CD4-positive, alpha-beta T cell treated with Interleukin-4 for 4 hours (primary cell): ENCODE results near the gene TNNT2.

ENCODE experiments used
- DNase-seq: peaks from one replicate; pipeline ENCODE4 v3.0.0-alpha.2; 2020

Gene TNNT2

DNA sequence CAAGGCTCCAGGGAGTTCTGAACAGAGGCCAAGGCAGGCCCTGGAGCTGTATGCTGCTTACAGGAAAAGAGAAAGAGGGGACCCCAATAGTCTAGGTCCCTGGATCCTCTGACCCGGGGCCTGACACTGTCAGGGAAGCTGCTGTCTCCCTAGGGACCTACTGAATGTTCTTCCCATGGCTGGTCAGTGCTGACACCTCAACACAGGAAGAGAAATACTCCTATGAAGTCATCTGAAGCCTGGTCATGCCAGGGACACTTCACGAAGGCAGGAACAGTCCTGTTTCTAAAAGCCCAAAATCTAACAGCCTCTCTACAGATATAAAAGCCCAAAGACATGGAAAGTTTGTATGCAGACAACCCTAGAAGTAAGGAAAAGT, 23.4 kb upstream of the TNNT2 start:
- no peak for DNase-seq

DNA sequence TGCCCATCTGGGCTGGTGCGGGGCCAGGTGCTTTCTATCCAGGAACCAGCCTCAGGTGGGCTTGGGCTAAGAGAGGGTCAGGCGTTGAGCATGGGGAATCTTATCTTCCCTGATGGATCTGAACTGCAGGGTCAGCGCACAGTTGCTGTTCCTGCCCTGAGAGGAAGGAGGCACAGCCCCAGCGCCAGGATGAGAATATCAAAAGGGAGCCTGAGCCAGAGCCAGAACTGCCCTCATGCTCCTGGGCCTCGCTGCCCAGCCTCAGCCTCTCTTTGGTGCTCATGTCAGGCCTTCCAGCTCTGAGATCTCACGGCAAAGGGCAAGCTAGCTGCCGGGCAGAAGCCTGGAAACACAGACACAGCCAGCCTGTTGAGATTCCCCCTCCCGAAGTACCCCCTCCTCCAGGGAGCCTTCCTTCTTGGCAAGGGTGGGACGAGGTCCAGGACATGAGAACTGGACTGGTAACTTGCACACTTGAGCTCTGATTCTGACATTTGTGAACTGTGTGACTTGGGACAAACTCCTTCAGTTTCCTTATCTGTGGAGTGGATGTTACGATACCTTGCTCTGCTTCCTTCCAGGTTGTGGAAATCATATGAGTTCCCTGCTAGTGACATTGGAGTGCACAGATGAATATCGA, 22.9 kb upstream of the TNNT2 start:
- no peak for DNase-seq

DNA sequence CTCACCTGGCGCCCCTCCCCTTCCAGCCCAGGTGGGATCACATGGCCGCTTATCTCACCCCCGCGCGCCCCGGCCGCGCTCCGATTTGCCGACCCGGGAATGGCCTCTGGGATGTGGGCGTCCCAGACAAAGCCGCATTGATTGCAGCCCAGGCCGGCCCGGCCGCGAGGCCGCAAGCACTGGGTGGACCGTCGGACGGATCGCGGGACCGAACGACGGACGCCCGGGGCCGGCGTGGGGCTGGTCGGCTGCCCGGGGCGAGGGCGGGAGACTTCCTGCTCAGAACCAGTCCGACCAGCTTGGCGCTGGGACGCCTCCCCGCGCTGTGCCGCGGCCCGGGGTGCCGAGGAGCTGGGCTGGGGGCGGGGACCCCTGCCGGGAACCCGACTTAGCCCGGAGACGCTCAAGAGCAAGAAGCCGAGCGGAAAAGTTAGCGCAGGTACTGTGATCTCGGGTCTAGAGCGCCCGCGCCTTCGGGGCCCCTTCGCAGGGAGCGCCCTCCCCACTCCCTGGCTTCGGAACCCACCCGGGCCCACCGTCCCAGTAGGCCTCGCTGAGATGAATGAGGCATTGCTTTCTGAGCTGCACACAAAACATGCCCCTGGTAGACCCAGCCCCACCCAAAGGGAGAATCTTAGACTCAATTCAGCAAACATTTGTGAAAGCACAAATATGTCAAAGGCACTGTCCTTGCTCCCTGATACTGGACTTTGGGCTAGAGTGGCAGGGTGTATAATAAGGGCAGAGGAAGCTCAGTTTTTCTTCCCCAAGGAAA, 22.1 kb upstream of the TNNT2 start:
- DNase-seq: no peak

- DNase-seq: no peak
Measured at GRCh38 chr1:201399018-201399351, 21.5 kb upstream of the TNNT2 start, which contains the start of gene LAD1. TSS of gene LAD1 (minus strand) at chr1:201399324. CDS start at chr1:201399306, 18 bp downstream.

DNA sequence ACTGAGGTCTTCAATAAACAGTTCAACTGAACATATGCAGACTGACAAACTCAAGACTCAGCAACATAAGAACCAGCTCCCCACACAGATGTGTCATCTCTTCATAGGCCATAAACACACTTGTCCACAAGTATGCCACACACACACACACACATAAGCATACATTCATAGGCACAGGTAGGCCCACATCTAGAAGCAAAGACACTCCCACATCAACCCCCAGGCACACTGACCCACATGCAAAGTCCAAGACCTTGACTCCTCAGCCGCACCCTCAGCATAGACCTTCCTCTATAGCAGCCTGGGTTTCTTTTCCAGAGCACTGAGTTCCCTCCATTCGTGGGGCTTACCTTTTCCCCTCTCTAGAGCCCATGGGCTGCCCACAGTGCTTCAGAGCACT, 20.2 kb upstream of the TNNT2 start:
- DNase-seq: no peak

DNA sequence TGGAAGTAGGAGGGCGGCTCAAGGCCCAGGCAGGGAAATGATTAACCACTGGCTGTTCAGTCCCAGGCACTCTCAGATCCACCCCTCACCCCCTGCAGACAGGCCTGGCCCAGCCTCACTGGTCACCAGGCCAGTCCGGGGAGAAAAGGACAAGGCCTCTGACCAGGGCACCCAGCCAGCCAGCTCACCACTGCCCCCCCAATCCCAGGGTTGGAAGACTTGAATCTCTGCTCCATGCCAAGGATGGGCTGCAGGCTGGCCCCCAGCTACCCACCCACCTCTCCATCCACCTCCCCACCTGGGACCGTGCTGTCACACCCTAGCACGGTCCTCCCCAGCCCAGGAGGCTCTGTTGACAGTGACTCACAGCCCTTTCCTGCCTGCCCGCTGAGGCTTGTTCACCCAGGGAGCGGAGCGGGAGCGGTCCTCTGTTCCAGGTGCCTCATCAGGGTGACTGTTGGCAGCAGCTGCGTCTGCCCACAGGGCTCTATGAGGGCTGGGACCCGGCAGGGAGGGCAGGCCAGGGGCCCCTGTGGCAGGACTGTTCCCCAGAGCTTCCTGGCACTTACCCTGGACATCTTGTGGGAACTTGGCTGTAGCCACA, 19.5 kb upstream of the TNNT2 start:
- no peak for DNase-seq

GRCh38 chr1:201395936-201396335, 18.5 kb upstream of the TNNT2 start:
- no peak for DNase-seq

DNA sequence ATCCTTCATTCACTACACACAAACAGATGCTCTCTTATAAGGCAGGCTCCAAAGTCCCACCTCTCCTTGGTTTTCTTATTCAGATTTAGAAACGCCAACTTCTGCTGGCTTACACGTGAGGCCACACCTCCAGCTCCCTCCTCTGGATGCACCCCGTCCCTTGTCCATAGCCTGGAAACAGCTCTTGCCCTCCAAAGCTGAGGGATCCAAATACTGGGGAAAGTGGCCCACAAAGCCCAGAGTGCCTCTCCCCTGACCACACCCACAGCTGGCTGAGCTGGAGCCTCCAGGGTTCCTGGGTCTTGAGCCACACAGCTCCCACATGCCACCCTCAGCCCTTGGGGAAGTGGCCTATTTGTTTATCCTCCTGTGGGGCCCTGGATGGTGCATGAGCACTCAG, 17.1 kb upstream of the TNNT2 start:
- no peak for DNase-seq

GRCh38 chr1:201393076-201393475, 15.6 kb upstream of the TNNT2 start:
- no peak for DNase-seq

- no peak for DNase-seq
Measured at GRCh38 chr1:201391651-201392511, 14.4 kb upstream of the TNNT2 start.

DNA sequence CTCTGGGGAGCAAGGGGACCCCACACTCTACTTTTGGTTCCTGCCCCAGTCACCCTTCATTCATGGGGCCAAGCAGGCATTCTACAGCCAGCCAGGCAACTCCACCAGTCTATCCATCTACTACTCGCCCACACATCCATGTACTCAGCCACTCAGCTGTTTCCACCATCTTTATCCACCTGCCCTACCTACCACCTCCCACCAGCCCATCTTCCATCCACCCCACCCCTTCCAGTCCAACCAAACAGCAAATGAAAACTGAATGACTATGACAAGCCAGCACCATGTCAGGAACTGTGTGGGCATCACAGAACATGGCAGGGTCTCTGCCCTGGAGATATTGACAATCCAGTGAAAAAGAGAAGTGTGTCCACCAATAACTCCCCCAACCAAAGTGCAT, 13.7 kb upstream of the TNNT2 start:
- no peak for DNase-seq

DNA sequence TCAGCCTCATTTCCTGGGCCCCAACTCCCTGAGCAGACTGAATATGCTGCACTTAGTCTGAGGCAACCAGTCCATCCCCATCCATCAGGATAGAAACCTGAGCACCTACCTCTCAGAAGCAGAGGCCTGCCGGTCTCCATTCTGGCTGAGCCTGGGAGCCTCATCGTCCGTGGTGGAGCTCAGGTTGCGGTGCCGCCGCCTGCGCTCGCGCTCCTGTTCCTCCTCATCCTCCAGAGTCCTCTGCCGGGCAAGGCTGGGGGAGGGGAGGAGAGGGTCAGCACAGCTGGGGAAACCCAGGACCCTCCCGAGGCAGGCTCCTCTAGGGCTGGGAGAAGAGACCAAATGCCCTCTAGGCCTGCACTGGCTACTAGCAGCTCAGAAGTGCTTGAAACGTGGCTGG, 11.6 kb upstream of the TNNT2 start:
- DNase-seq: no peak

DNA sequence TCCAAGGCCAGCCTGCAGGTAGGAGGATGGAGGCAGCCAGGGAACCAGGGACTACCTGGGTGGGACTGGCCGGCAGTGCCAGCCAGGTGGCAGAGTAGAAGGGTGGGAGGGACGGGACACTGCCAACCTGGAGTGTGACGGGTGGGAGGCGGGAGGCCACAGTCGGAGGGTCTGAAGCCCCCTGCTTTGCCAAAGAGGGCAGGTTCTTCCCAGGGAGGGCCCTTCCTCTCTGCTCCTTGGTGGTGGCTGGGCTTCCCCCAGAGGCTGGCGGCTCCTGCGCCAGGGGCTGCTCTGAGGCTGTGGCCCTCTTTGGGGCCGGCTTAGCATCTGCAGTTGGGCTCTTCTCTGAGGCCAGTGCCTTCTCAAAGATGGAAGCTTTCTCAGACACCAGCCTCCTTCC, 8.7 kb upstream of the TNNT2 start:
- DNase-seq: no peak

GRCh38 chr1:201385299-201385891, 7.9 kb upstream of the TNNT2 start:
- DNase-seq: no peak

DNA sequence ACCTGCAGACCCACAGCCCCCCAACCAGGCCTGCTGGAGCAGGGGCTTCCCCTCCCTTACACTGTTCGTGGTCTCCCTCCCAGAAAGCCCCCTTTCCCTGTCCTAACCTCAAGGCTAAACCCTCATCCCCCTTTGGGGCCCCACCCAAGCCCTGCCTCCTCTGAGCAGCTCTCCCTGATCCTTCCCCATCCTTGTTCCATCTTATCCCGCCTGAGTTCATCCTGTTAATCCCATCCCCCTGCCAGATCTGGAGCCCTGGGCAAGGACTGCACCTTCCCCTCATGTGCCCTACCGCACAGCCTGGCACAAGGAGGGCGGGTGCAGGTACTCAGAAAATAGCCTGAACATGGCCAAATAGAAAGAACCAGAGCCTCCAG, 6.9 kb upstream of the TNNT2 start:
- no peak for DNase-seq

GRCh38 chr1:201383647-201384405, 6.3 kb upstream of the TNNT2 start:
- no peak for DNase-seq

GRCh38 chr1:201381130-201381529, 3.6 kb upstream of the TNNT2 start:
- no peak for DNase-seq

GRCh38 chr1:201379733-201380242, 2.3 kb upstream of the TNNT2 start:
- DNase-seq: no peak

DNA sequence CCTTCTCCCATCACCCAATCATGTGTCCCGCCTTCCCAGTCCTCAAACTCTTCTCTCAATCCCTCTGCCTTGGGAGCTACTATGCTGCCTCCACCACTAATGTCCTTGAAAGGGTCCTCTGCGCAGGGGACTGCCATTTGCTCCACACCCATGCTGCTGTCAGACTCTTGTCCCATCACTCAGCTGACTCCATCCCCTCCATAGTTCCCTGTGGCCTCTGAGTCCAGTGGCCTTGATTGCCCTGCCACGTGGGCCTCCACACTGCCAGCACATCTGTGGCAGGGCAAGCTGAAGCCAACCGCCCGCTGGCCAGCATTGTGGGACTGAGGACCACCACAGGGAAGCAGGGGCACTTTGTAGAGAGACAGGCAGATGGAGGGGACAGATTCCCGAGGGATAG, 1.3 kb upstream of the TNNT2 start:
- no peak for DNase-seq

GRCh38 chr1:201376464-201377374, 761 bp downstream of the TNNT2 start:
- DNase-seq: no peak

- DNase-seq: no peak
Measured at GRCh38 chr1:201376107-201376463, 1.4 kb downstream of the TNNT2 start.
